HG03558 (cell line): ENCODE results near the gene STAU1.
"Not testable (repeated sequence)": the region's sequence is repeated elsewhere in the genome, so short reads cannot be mapped to it uniquely, and the experiment has no call there.

ENCODE experiments used
- ATAC-seq: cut with Tn5 transposase; IDR thresholded peaks from one replicate; pipeline ENCODE4 v1.9.1; 2021; ENCODE audit warnings: moderate number of reproducible peaks; ENCODE audit not compliant: unreplicated experiment; ENCODE audit errors: extremely low read depth

The STAU1 gene

DNA sequence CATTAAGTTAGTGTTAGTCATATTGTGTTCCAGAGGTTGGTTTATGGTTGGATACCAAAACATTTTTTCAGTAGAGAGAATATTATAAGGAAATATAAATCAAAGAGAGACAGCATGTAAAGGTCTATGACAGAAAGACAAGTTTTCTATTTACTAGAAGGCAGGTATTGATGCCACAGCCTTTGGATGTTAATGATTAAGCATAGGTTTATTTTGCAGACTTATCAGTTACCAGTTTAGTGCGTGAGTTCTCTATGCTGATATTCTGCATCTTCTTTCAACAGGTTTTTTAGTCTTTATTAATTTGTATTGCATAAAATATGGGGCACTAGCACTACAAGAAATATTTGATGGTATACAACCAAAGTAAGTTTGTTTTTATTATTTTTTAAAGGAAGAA lies 96.4 kb downstream of the STAU1 start:
- ATAC-seq: no peak

DNA sequence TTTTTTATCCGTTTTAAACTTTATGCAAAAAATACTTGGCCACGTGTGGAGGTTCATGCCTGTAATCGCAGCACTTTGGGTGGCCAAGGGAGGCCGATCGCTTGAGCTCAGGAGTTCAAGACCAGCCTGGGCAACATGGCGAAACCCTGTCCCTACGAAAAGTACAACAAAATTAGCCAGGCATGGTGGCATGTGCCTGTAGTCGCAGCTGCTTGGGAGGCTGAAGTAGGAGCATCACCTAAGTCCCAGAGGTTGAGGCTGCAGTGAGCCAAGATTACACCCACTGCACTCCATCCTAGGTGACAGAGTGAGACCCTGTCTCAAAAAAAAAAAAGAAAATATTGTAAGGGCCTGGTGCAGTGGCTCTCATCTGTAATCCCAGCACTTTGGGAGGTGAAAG lies 97.0 kb downstream of the STAU1 start:
- no peak for ATAC-seq

DNA sequence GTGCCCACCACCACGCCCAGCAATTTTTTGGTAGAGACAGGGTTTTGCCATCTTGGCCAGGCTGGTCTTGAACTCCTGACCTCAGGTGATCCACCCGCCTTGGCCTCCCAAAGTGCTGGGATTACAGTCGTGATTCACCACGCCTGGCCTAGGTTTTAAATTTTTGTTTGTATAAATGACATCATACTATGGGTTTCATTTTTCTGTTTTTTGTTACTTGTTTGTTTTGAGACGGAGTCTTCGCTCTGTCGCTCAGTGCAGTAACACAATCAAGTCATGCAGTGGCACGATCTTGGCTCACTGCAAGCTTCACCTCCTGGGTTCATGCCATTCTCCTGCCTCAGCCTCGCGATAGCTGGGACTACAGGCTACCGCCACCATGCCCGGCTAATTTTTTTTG lies 105.8 kb downstream of the STAU1 start:
- ATAC-seq: not testable (repeated sequence)

DNA sequence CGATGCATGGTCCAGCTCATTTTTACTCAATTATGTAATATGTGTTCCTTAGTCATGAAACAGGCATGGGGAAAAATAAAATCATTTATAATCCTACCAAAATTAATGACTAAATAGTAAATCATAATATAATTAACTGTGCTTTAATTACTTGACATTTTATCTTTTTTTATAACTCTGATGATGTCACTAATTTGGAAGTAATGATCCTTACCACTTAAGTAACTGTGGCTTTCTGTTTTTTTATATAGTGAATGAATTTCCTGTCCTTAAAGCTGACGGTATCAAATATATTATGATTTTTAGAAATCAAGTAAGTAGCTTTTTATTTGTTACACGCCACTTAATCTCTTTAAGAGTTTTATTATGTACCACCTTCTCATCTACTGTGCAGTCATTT lies 109.8 kb downstream of the STAU1 start:
- no peak for ATAC-seq

- ATAC-seq: no peak
Observed at GRCh38 chr20:49074521-49074920, 113.6 kb downstream of the STAU1 start.
